ENCODE measurements around the gene LDB2.

LDB2 gene

DNA sequence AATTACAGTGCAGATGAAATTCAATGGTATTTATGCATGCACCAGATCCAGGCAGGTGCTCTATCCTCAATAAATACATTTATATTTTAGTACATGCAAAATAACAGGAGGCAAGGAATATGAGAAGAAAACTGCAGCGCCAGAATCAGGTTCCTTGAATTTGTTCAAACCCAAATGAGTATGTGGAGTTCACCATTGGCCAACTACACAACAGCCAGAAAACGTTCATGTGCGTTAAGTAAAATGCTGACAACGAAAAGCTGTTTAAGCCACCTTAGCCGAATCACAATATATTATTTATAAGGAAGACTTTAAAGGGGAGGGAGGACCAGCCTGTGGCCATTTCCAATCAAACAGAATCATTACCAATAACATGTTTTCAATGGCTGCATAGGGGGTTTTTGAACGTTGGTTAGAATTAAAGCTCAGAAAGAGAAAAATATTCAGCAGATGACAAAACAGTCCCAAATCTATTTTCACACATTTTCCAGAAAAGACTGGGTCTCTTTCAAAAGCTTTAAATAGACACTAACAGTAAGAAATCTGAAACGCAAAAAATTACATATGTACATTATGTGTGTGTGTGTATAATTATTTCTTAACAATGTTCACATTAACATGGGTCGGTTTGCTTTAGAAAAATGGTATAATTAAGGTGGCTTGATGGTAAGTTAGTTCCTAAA is 171.9 kb downstream of the LDB2 start:
- H3K4me3 ChIP-seq (ENCODE audit: low read depth, low read length) = no peak overlapping the region
- TF ChIP-seq, protein P1, sequence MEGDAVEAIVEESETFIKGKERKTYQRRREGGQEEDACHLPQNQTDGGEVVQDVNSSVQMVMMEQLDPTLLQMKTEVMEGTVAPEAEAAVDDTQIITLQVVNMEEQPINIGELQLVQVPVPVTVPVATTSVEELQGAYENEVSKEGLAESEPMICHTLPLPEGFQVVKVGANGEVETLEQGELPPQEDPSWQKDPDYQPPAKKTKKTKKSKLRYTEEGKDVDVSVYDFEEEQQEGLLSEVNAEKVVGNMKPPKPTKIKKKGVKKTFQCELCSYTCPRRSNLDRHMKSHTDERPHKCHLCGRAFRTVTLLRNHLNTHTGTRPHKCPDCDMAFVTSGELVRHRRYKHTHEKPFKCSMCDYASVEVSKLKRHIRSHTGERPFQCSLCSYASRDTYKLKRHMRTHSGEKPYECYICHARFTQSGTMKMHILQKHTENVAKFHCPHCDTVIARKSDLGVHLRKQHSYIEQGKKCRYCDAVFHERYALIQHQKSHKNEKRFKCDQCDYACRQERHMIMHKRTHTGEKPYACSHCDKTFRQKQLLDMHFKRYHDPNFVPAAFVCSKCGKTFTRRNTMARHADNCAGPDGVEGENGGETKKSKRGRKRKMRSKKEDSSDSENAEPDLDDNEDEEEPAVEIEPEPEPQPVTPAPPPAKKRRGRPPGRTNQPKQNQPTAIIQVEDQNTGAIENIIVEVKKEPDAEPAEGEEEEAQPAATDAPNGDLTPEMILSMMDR (IDR thresholded peaks at IDR 0.05; ENCODE audit: low read depth, low read length) = no peak
- TF ChIP-seq, protein P2, sequence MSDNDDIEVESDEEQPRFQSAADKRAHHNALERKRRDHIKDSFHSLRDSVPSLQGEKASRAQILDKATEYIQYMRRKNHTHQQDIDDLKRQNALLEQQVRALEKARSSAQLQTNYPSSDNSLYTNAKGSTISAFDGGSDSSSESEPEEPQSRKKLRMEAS (IDR thresholded peaks at IDR 0.05; ENCODE audit: low read depth, low read length) = no peak
- TF ChIP-seq MYC (IDR thresholded peaks at IDR 0.05; ENCODE audit: low read depth, low read length) (no peak), POLR2A (IDR thresholded peaks at IDR 0.05; ENCODE audit: extremely low read depth, insufficient read length) (no peak)
- no peak for DNase-seq (ENCODE audit: low read depth)

DNA sequence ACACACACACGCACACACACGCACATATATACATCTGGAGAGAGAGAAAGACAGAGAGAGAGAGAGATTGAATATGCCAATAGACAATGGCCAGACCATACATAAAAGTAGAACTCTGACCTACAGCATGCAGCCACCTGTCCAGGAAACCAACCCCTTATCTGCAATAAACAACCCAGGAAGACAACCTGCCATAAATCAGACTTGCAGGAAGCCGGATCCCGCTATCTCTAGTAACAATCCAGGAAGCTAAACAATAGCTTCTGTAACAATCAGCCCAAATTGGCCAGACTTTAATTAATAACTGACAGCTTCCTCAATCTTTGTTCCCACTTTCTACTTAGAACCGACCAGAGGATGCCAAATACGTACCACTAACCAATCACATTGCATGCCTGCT is 173.2 kb downstream of the LDB2 start:
- DNase-seq (ENCODE audit: low read depth) = no peak
- TF ChIP-seq, protein P2 (IDR thresholded peaks at IDR 0.05; ENCODE audit: low read depth, low read length) = no peak
- no peak for TF ChIP-seq MYC (IDR thresholded peaks at IDR 0.05; ENCODE audit: low read depth, low read length)
- no peak for TF ChIP-seq POLR2A (IDR thresholded peaks at IDR 0.05; ENCODE audit: extremely low read depth, insufficient read length)
- TF ChIP-seq, protein P1 (IDR thresholded peaks at IDR 0.05; ENCODE audit: low read depth, low read length) = no peak

DNA sequence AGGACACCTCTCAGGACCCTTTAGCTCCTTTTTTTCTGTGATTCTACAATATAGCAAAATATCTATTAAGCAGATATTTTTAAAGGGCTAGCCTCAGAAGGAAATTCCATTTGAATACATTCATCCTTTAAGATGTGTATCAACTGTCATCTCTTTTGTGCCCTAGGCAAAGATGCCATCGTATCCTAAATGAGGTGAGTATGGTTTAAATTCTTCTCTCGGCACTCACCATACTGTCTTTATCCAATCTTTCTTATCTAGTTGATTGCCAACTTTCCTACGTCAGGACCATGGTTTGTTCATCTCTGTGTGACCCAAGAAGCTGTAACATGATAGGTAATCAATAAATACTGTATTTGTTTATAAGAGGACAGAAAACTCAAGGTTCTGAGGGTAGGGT is 176.0 kb downstream of the LDB2 start:
- TF ChIP-seq, protein P1 (IDR thresholded peaks at IDR 0.05; ENCODE audit: low read depth, low read length) = no peak
- TF ChIP-seq POLR2A (IDR thresholded peaks at IDR 0.05; ENCODE audit: extremely low read depth, insufficient read length) (no peak), MYC (IDR thresholded peaks at IDR 0.05; ENCODE audit: low read depth, low read length) (no peak)
- TF ChIP-seq, protein P2 (IDR thresholded peaks at IDR 0.05; ENCODE audit: low read depth, low read length) = no peak
- no peak for DNase-seq (ENCODE audit: low read depth)
- H3K4me3 ChIP-seq (ENCODE audit: low read depth, low read length) = no peak overlapping the region

More for the DNA sequence above, 173.2 kb downstream of the LDB2 start:
- H3K4me3 ChIP-seq (ENCODE audit: low read depth, low read length) = no peak overlapping the region

DNA sequence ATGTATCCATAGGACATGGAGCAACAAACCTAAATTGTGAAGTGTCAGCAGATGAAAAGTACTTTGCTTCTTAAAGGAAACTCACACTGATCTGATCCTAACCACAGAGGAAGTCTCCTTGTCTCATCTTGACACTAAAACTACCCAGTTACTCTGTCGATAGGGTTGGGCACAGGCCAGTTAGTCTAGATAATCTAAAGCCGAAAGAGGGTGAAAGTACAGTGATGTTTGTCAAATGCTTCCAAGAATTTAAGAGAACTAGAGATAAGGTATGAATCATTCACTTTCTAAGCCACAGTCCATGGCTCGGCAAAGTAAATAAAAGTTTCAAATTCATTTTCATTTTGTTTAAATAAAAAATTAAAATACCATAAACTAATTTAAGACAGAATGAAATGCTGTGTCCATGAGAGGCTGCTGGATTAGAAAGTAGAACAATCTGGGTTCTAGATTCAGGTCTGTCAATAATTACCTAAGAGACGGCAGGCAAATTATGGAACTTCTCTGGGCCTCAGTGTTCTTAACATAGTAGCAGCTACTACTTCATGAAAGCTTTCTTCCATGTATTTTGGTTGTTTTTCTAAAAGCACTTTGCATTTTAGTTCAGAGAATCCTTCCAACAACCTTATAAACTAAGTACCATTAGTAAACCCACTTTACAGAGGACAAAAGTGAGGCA is 176.7 kb downstream of the LDB2 start:
- DNase-seq (ENCODE audit: low read depth) = no peak
- H3K4me3 ChIP-seq (ENCODE audit: low read depth, low read length) = no peak overlapping the region
- TF ChIP-seq MYC (IDR thresholded peaks at IDR 0.05; ENCODE audit: low read depth, low read length) (no peak), POLR2A (IDR thresholded peaks at IDR 0.05; ENCODE audit: extremely low read depth, insufficient read length) (no peak)
- TF ChIP-seq, protein P1 (IDR thresholded peaks at IDR 0.05; ENCODE audit: low read depth, low read length) = no peak
- TF ChIP-seq, protein P2 (IDR thresholded peaks at IDR 0.05; ENCODE audit: low read depth, low read length) = no peak

DNA sequence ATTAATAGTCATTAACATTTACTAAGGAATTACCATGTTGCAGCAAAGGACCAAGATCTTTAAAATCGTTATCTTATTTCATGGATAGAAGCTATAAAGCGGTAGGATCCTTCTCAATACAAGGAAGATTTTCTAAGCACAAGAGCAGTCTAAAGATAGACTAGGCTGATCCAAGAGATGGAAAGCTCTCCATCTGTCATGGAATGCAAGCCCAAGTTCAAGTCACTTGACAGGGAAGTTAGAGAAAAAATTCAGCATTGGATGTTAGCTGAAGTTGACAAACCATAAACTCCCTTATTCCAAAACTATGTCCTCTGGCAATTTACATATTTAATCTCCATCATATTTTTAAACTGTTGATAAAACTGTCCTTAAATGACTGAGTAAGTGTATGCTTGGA is 177.7 kb downstream of the LDB2 start:
- H3K4me3 ChIP-seq (ENCODE audit: low read depth, low read length) = no peak overlapping the region
- TF ChIP-seq POLR2A (IDR thresholded peaks at IDR 0.05; ENCODE audit: extremely low read depth, insufficient read length) = no peak
- TF ChIP-seq, protein P2 (IDR thresholded peaks at IDR 0.05; ENCODE audit: low read depth, low read length) = no peak
- no peak for TF ChIP-seq MYC (IDR thresholded peaks at IDR 0.05; ENCODE audit: low read depth, low read length)
- TF ChIP-seq, protein P1 (IDR thresholded peaks at IDR 0.05; ENCODE audit: low read depth, low read length) = no peak
- no peak for DNase-seq (ENCODE audit: low read depth)
